Breast epithelium (tissue), 4 donors: ENCODE data around the gene TBC1D9B. TPM values are rescaled to one million over a fixed set of nuclear protein-coding genes. Genes with fewer than 3 reads are reported as not detected.

Source experiments
- DNase-seq, 2 donors: peaks; one replicate each; pipeline ENCODE4 v3.0.0-alpha.2; 2019; ENCODE audit warnings: low spot score in 2 of 2
- H3K27ac ChIP-seq, 2 donors: fragments of 200-600 bp; sonication (generic) in 1 of 2; one replicate each; pipeline ENCODE4 v1.5.1; 2016 to 2019; ENCODE audit warnings: mild to moderate bottlenecking in 1 of 2
- H3K27me3 ChIP-seq, 2 donors: fragments of 200-600 bp; sonication (generic) in 1 of 2; one replicate each; pipeline versions ENCODE4 v1.5.1 to v1.6.0; 2017 to 2019; ENCODE audit warnings: control low read depth in 1 of 2, mild to moderate bottlenecking in 1 of 2
- H3K36me3 ChIP-seq: fragments of 200-600 bp; one replicate; pipeline ENCODE4 v1.5.1; 2019
- H3K4me1 ChIP-seq, 2 donors: fragments of 200-600 bp; sonication (generic); one replicate each; pipeline ENCODE4 v1.5.1; 2016 to 2019; ENCODE audit warnings: control low read depth in 1 of 2
- H3K4me3 ChIP-seq, 3 donors: fragments of 200-600 bp; sonication (generic); 1 replicate in 2 of 3; 2 replicates in 1 of 3; pipeline ENCODE4 v1.5.1; 2016 to 2019; ENCODE audit warnings: mild to moderate bottlenecking in 3 of 3, moderate library complexity in 2 of 3
- H3K9me3 ChIP-seq, 2 donors: fragments of 200-600 bp; sonication (generic) in 1 of 2; one replicate each; pipeline ENCODE4 v1.5.1; 2016 to 2019; ENCODE audit warnings: control low read depth in 1 of 2
- POLR2A ChIP-seq: fragments of 450-650 bp; IDR thresholded peaks from one replicate; pipeline ENCODE4 v1.6.1; 2016; ENCODE audit warnings: antibody characterized with exemption, mild to moderate bottlenecking, moderate library complexity
- POLR2AphosphoS5 ChIP-seq, 3 donors: sonication (generic); formaldehyde crosslinking; IDR thresholded peaks; one replicate each; pipeline ENCODE4 v1.6.1; 2017; ENCODE audit warnings: antibody characterized with exemption in 3 of 3
- intact Hi-C: fragments of 100-400 bp; cut with DNase I; formaldehyde crosslinking; loops from one replicate; pipeline ENCODE4 v1.15.1; 2023; ENCODE audit warnings: low total_unique reads
- total RNA-seq, 3 donors: library from RNA; depleted of rRNA; stranded (reverse); fragments of >200 nt; gene quantifications; one replicate each; pipeline ENCODE4 v1.1.0, GENCODE V29; 2016
- TF ChIP-seq, protein P1 (sequence below), 3 donors: fragments of 450-650 bp; IDR thresholded peaks; one replicate each; pipeline ENCODE4 v1.5.1; 2016 to 2017; ENCODE audit warnings: antibody characterized with exemption in 3 of 3, mild to moderate bottlenecking in 3 of 3, moderate library complexity in 3 of 3

The TBC1D9B gene
- total RNA-seq, 3 donors from 2014 or later, result 73.5 to 143 (median 105) TPM

DNA sequence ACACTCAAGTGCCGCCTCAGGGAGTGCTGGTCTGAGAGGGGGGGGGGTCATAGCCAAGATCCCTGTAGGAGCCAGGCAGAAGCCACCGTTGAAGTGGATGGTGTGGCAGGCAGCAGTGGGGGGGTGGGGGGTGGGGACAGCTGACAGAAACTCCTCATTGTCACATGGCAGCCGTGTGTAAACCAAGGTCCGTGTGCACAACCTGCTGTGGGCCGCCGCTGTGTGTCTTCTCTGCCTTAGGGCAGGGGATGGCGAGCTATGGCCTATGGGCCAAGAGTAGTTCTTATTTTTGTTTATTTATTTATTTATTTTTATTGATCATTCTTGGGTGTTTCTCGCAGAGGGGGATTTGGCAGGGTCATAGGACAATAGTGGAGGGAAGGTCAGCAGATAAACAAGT, 73.6 kb downstream of the TBC1D9B start:
- Histone ChIP-seq H3K4me3 (no peak overlapping the region), H3K36me3 (peaks cover 24% of the 10 kb centered on the region), H3K9me3 (no peaks in the 10 kb centered on the region), H3K27ac (peak overlapping the region in 1 of 2 donors; percentile 26), H3K27me3 (no peaks in the 10 kb centered on the region), H3K4me1 (no peaks in the 10 kb centered on the region)
- TF ChIP-seq, protein P1, sequence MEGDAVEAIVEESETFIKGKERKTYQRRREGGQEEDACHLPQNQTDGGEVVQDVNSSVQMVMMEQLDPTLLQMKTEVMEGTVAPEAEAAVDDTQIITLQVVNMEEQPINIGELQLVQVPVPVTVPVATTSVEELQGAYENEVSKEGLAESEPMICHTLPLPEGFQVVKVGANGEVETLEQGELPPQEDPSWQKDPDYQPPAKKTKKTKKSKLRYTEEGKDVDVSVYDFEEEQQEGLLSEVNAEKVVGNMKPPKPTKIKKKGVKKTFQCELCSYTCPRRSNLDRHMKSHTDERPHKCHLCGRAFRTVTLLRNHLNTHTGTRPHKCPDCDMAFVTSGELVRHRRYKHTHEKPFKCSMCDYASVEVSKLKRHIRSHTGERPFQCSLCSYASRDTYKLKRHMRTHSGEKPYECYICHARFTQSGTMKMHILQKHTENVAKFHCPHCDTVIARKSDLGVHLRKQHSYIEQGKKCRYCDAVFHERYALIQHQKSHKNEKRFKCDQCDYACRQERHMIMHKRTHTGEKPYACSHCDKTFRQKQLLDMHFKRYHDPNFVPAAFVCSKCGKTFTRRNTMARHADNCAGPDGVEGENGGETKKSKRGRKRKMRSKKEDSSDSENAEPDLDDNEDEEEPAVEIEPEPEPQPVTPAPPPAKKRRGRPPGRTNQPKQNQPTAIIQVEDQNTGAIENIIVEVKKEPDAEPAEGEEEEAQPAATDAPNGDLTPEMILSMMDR (IDR thresholded peaks at IDR 0.05), result no peak
- TF ChIP-seq POLR2A (no peak), POLR2AphosphoS5 (IDR thresholded peaks at IDR 0.05) (no peak)
- intact Hi-C loops, result no loop called here
- DNase-seq, result no peak

DNA sequence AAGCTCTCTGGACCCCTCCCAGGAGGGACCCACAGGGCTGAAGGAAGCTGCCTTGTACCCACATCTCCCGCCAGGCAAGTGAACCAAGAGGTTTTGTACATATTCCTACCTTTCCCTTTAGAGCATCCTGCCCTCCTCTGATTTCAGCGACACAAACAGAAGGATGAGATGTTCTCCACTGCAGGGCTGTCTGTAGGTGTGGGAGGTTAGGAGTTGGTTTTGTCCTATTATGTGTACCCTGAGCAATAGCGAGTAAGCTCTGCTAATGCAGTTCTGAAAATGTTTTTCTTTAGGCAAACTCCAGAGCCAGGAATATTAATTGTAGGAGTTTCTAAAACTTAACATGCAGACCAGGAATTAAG, 74.0 kb downstream of the TBC1D9B start:
- no peaks in the 10 kb centered on the region for H3K4me1 ChIP-seq
- no peaks in the 10 kb centered on the region for H3K27me3 ChIP-seq
- no peak for DNase-seq
- peaks cover 24% of the 10 kb centered on the region for H3K36me3 ChIP-seq
- no peak overlapping the region for H3K4me3 ChIP-seq
- TF ChIP-seq POLR2AphosphoS5 (IDR thresholded peaks at IDR 0.05) (no peak), POLR2A (no peak)
- TF ChIP-seq, protein P1 (IDR thresholded peaks at IDR 0.05), result no peak
- H3K9me3 ChIP-seq, result no peaks in the 10 kb centered on the region
- intact Hi-C loops, result no loop called here
- H3K27ac ChIP-seq, result peak overlapping the region; percentile 26 to 54

DNA sequence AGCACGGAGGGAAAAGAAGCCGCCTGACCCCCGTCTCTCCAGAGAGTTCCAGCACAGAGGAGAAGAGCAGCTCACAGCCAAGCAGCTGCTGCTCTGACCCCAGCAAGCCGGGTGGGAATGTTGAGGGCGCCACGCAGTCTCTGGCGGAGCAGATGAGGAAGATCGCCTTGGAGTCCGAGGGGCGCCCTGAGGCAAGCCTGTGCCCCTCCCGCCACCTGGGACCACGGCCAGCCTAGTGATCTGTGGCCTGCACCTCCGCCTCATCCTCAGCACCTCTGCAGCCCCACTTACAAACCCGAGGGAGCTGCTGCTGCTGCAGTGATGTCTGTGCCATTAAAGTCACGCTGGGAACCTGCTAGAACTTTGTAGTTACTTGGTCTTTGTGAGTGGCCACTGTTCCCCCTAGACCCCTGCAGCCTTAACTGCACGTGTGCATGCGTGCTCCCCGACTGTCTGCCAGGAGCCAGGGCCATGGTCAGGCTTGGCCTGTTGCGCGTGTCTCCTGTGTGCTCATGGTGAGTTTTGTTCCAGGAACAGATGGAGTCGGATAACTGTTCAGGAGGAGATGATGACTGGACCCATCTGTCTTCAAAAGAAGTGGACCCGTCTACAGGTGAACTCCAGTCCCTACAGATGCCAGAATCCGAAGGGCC, 74.5 kb downstream of the TBC1D9B start:
- peaks cover 24% of the 10 kb centered on the region for H3K36me3 ChIP-seq
- H3K4me3 ChIP-seq, result no peak overlapping the region
- H3K27ac ChIP-seq, result peak overlapping the region; percentile 26 to 54
- H3K9me3 ChIP-seq, result no peaks in the 10 kb centered on the region
- TF ChIP-seq POLR2A, result no peak
- TF ChIP-seq, protein P1 (IDR thresholded peaks at IDR 0.05), result no peak
- no peak for TF ChIP-seq POLR2AphosphoS5 (IDR thresholded peaks at IDR 0.05)
- intact Hi-C loops, result no loop called here
- DNase-seq, result no peak
- no peaks in the 10 kb centered on the region for H3K27me3 ChIP-seq
- H3K4me1 ChIP-seq, result no peaks in the 10 kb centered on the region

DNA sequence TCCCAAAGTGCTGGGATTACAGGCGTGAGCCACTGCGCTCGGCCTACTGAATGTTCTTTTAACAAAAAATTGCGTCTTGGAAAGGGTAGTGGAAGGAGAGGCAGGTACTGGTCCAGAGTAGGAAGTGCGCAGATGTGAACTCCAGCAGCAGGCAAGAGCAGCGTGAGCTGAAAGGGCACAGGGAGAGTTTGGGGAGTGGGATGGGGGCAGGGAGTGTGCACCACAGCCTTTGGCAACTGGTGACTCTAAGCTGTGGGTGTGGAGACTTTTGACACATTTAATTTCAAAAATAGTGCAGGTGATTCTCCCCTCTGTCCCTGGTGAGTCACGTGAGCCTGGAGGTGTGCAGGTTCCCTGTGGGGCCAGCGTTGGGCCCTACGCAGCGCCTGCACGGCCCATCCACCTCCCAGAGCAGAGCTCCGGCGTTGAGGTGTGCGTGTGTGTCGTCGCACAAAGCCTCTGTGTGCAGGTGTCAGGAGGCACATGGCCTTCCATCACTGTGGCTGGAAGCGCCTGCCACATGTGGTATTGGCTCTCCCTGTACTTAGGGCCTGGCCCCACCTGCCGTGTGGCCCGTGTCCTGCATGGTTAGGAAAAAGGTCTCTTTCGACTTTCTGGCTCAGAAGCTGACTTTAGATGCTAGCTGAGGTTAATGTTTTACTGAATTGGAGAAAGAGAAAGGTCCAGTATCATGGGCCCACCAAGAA, 75.5 kb downstream of the TBC1D9B start:
- DNase-seq, result no peak
- Histone ChIP-seq H3K36me3 (peaks cover 19% of the 10 kb centered on the region), H3K4me3 (no peak overlapping the region), H3K27me3 (no peaks in the 10 kb centered on the region), H3K9me3 (no peaks in the 10 kb centered on the region), H3K27ac (no peak overlapping the region), H3K4me1 (peaks cover 0 to 5% of the 10 kb centered on the region in 2 donors)
- intact Hi-C loops, result no loop called here
- no peak for TF ChIP-seq POLR2A
- no peak for TF ChIP-seq POLR2AphosphoS5 (IDR thresholded peaks at IDR 0.05)
- TF ChIP-seq, protein P1 (IDR thresholded peaks at IDR 0.05), result no peak

DNA sequence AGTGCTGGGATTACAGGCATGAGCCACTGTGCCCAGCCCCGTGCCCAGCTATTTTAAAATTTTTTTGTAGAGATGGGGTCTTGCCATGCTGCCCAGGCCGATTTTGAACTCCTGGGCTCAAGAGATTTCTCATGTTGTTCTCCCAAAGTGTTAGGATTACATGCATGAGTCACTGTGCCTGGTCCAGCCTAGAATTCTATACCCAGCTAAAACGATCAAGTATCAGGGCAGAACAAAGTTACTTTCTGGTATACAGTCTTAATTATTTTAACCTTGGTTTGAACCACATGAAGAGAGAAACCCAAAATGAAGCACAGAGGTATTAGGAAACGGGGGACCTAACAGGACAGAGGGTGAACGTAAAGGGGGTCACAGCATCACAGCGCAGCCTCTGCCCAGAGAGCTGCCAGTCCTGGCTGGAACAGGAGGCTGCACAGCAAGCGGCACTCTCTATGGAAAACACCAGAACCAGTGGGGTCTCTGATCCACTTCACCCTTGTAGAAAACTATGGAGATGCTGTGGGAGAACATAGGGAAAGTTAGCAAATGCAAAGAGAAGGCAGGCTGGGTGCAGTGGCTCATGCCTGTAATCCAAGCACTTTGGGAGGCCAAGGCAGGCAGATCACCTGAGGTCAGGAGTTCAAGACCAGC, 76.8 kb downstream of the TBC1D9B start:
- Histone ChIP-seq H3K9me3 (no peaks in the 10 kb centered on the region), H3K4me1 (peaks cover 0 to 5% of the 10 kb centered on the region in 2 donors), H3K4me3 (no peak overlapping the region), H3K36me3 (peaks cover 19% of the 10 kb centered on the region), H3K27me3 (no peaks in the 10 kb centered on the region), H3K27ac (peak overlapping the region in 1 of 2 donors; percentile 43)
- intact Hi-C loops, result no loop called here
- no peak for TF ChIP-seq POLR2AphosphoS5 (IDR thresholded peaks at IDR 0.05)
- TF ChIP-seq, protein P1 (IDR thresholded peaks at IDR 0.05), result no peak
- TF ChIP-seq POLR2A, result no peak
- DNase-seq, result no peak
